NCI-H2107 (cell line): ENCODE measurements around the gene EVL.

ENCODE experiments used
- DNase-seq: peaks from one replicate; lab custom pipeline; 2025; lab: John Stamatoyannopoulos, UW

EVL gene

DNA sequence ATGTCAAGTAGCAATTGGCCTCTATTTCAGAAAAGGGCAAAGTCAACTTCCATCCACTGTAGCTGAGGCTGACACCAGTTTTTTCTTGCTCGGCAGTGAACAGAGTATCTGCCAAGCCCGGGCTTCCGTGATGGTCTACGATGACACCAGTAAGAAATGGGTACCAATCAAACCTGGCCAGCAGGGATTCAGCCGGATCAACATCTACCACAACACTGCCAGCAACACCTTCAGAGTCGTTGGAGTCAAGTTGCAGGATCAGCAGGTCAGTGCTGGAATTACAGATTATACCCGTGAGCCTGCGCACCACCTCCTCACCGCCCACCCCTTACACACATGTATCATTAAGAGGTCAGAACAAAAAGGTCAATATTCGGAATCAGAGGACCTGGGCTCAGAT lies 19.4 kb downstream of the EVL start:
- no peak for DNase-seq

DNA sequence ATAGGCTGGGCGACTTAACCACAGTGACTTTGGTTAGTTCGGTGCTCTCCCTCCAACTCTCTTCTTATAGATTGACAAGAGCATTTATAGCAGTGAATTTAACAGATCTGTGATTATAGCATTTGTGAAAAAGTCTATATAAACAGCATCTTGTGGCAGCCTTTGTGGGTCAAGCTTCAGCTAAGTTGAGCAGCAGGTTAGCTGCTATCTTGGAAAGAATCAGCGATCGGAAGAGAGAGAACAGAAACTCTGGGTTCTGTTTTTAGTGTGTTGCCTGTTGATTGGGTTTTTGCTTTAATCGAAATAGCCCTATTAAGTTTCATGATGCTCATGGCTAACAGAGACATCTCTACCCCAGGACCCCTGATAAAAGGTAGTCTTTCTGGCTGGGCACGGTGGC lies 20.2 kb downstream of the EVL start:
- no peak for DNase-seq

GRCh38 chr14:100086361-100086760 lies 21.1 kb downstream of the EVL start:
- no peak for DNase-seq

- DNase-seq, result no peak
Measured at GRCh38 chr14:100088226-100088625, 23.0 kb downstream of the EVL start.

GRCh38 chr14:100091386-100091785 lies 26.2 kb downstream of the EVL start:
- no peak for DNase-seq

GRCh38 chr14:100092832-100093231 lies 27.6 kb downstream of the EVL start:
- no peak for DNase-seq

DNA sequence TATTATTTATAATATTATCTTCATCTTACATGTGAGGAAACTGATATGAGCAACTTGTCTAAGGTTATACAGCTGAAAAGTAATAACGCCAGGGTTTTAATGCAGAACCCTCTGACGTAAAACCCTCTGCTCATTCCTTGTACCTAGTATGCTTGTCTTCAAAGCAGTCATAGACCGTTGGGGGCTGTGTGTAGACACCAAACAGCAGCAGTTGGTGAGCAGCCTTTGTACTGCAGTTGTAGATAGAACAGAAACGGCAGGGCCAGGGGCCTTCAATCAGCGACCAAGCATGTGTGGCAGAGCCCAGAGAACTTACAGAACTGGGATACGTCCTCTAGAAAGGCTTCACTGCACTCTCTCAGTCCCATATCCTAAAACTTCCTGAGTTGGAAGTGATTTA lies 28.1 kb downstream of the EVL start:
- DNase-seq, result no peak

DNA sequence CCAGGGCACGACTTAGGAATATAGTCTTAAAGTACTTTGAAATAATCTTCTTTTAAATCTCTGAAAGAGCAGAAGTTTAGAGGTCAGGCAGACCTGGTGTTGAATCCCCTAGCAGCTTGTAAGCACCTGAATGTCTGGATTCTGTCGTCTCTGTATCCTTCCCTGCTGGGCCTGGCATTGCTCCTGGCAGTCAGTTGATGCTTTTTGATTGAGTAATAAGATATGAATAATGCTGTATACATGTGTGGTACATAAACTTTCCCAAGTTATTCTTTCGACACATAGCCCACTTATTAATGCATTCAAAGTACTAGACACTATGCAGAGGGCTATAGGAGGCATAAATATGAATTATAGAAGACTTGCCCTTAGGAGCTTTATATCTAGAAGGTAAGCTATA lies 31.4 kb downstream of the EVL start:
- no peak for DNase-seq

GRCh38 chr14:100098171-100098570 lies 32.9 kb downstream of the EVL start:
- no peak for DNase-seq

- no peak for DNase-seq
Measured at GRCh38 chr14:100100032-100100703, 34.9 kb downstream of the EVL start.

DNA sequence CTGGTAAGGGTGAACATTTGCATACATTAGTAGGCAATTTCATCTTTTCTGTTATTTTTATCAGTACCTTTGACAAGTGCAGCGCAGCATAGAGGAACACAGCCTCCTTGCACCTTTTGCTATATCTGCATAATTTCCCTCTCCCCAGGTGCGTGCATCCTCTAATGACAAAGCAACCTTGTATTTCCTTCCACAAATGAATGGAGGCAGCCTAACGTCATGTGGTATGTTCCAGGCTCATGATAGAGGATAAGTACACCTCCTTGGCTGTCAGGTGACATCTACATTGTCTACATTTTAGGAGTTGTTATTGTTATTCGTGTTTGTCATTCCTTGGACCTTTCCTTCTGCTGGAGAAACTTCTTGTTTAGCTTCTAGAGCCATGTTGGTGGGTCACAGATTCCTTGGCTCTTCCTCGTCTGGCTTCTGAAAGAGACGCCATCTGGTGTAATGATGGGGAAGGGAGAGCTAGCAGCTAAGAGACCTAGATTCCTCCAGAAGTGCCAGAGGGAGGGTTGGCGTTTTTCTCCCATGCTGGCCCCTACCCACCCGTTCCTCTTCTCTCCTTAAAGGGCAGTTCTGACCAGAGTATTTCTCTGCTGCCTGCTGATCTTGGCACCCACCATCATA lies 37.0 kb downstream of the EVL start:
- no peak for DNase-seq

GRCh38 chr14:100103250-100104005 lies 38.2 kb downstream of the EVL start:
- no peak for DNase-seq

- DNase-seq, result no peak
Measured at GRCh38 chr14:100104006-100104352, 38.8 kb downstream of the EVL start.

GRCh38 chr14:100104523-100105300 lies 39.5 kb downstream of the EVL start:
- no peak for DNase-seq

GRCh38 chr14:100105357-100106169 lies 40.3 kb downstream of the EVL start:
- no peak for DNase-seq

- no peak for DNase-seq
Measured at GRCh38 chr14:100106250-100107112, 41.3 kb downstream of the EVL start.

GRCh38 chr14:100107236-100107635 lies 42.0 kb downstream of the EVL start:
- DNase-seq, result no peak

DNA sequence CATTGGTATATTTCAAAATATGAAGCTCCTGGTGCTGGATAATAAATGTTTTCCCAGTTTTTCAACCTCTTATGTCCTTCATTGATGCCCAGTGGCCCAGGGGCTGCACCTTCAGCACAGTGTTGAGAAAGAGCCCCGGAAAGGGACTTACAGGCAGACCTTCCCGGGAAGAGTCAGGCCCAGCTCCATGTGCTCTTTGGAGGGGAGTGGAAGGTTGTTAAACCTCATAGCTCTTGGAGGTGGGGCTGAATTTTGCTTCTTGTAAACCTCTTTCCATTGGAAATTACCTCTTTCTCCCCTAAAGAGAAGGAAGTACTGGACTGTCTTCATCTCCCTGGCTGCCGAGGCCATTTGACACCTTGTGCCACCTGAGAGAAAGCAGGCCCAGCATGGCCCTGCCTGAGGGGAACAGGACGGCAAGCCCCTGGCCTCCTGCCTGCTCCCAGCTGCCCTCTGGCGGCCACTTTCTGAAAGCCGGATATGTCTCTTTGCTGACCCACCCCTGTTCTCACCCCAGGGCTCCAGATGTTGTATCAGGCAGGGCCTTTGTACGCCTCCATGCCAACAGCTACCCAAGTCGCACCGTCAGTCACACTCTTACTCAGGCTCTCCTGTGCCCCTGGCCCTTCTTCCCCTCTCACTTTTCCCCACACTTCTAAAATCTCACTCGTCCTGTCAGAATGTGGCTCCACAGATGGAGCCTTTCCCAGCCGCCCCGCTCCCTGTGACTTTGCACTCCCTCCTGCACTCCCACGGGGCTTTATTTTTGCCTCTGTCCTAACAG lies 43.0 kb downstream of the EVL start:
- peak; percentile 44 for DNase-seq

DNA sequence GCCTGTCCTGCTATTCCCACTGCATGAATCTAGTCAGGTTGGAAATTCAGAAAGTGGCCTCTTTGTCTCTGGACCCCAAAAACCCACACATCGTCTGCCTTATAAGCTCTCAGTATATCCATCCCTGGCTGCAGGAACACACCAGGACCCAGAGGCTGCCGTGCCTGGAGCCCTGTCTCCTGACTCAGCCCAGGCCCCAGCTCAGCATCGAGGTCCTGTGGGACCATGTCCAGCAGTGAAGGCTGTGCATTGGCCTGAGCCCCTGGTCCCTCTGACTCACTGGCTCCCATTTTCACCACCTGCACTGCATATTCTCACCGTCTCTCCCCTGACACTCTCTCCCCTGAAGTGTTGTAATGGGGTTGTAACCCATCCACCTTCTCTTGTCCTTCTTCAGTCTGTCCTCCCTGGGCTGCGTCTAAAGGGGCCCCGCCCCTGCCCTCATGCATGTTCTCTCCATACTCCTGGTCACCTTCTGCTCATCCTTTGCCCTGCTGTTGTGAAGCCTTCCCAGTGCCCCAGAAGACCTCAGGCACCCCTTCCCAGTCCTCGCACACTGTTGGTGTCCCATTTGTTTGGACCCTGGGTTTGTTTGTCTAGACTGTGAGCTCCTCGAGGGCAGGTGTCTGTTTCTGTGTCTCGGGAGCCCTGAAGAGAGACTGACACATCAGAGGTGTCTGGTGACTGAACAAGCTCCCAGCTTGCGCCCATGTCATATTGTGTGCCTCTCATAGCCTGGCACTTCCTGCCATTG lies 43.8 kb downstream of the EVL start:
- DNase-seq, result no peak
